ENCODE data around the gene SNX14.

DNA sequence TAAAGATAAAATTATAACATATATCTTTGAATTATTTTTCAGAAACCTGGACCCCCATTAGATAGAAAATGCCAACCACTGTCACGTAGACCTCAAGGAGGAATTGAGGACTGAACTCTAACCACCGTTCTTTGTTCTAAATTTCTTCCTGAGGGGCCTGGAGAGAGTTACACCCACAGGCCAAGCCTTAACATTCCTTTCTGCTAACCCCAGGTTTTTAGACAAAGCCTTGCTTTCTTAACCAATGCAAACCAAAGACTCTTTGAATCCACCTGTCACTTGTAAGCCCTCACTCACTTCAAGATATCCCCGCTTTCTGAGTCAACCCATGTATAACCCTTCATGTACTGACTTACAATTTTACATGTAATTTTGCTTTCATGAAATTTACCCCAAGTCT lies 41.0 kb downstream of the SNX14 start:
- no peak for TF ChIP-seq ARNTL (CRISPR knock-in tag; IDR thresholded peaks at IDR 0.05; ENCODE audit: borderline replicate concordance, low read depth)
- TF ChIP-seq ESRRG (CRISPR knock-in tag; IDR thresholded peaks at IDR 0.05), result no peak
- TF ChIP-seq OSR1 (CRISPR knock-in tag; IDR thresholded peaks at IDR 0.05), result no peak
- TF ChIP-seq, protein P1, sequence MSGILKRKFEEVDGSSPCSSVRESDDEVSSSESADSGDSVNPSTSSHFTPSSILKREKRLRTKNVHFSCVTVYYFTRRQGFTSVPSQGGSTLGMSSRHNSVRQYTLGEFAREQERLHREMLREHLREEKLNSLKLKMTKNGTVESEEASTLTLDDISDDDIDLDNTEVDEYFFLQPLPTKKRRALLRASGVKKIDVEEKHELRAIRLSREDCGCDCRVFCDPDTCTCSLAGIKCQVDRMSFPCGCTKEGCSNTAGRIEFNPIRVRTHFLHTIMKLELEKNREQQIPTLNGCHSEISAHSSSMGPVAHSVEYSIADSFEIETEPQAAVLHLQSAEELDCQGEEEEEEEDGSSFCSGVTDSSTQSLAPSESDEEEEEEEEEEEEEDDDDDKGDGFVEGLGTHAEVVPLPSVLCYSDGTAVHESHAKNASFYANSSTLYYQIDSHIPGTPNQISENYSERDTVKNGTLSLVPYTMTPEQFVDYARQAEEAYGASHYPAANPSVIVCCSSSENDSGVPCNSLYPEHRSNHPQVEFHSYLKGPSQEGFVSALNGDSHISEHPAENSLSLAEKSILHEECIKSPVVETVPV (CRISPR knock-in tag; IDR thresholded peaks at IDR 0.05), result no peak
- TF ChIP-seq, protein P2, sequence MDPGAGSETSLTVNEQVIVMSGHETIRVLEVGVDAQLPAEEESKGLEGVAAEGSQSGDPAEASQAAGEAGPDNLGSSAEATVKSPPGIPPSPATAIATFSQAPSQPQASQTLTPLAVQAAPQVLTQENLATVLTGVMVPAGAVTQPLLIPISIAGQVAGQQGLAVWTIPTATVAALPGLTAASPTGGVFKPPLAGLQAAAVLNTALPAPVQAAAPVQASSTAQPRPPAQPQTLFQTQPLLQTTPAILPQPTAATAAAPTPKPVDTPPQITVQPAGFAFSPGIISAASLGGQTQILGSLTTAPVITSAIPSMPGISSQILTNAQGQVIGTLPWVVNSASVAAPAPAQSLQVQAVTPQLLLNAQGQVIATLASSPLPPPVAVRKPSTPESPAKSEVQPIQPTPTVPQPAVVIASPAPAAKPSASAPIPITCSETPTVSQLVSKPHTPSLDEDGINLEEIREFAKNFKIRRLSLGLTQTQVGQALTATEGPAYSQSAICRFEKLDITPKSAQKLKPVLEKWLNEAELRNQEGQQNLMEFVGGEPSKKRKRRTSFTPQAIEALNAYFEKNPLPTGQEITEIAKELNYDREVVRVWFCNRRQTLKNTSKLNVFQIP (CRISPR knock-in tag; IDR thresholded peaks at IDR 0.05; ENCODE audit: borderline replicate concordance, low read depth), result no peak
- TF ChIP-seq, protein P3, sequence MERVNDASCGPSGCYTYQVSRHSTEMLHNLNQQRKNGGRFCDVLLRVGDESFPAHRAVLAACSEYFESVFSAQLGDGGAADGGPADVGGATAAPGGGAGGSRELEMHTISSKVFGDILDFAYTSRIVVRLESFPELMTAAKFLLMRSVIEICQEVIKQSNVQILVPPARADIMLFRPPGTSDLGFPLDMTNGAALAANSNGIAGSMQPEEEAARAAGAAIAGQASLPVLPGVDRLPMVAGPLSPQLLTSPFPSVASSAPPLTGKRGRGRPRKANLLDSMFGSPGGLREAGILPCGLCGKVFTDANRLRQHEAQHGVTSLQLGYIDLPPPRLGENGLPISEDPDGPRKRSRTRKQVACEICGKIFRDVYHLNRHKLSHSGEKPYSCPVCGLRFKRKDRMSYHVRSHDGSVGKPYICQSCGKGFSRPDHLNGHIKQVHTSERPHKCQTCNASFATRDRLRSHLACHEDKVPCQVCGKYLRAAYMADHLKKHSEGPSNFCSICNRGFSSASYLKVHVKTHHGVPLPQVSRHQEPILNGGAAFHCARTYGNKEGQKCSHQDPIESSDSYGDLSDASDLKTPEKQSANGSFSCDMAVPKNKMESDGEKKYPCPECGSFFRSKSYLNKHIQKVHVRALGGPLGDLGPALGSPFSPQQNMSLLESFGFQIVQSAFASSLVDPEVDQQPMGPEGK (CRISPR knock-in tag; IDR thresholded peaks at IDR 0.05; ENCODE audit: borderline replicate concordance), result no peak
